Amniotic epithelial cell (primary cell): ENCODE data around the gene WWOX.
A peak's percentile ranks its signal among the peaks of the same experiment; 100 is the strongest.

Experiments used
- DNase-seq: peaks from one replicate; pipeline ENCODE4 v3.0.0-alpha.2; 2010; ENCODE audit warnings: low read depth

WWOX gene

DNA sequence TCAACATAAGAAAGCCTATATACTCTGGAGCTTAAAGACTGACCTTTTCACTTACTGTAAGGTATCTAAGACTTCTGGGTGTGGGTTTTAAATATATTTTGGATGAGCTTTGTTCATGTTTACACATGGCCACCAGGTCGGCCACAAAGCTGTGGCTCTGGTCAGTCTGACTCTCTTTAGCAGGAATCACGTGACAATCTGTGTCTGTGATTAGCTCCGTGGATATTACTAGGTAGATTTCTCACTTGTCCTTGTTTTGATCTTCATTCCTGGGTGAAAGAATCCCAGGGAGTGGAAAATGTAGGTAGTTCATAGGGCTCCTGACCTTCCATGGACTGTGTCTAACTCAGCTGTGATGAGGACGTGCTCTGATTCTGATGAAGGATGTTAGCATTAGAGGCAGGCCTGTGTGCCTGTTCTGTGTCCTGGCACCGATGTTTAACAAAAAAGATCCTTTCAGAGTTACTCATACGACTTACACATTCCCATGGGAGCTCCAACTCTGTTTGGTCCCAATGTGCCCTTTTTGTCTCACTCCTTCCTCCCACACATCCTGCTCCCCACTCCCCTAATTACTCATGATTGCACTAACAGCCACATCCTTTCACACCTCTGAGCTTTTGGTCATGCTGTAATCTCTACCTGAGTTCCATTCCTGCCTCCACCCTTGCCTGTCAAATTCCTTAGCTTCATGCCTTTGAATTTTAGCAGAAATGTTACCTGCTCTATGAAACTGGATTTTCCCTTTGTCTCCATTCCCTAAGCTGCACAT lies 1076.0 kb downstream of the WWOX start:
- no peak for DNase-seq

DNA sequence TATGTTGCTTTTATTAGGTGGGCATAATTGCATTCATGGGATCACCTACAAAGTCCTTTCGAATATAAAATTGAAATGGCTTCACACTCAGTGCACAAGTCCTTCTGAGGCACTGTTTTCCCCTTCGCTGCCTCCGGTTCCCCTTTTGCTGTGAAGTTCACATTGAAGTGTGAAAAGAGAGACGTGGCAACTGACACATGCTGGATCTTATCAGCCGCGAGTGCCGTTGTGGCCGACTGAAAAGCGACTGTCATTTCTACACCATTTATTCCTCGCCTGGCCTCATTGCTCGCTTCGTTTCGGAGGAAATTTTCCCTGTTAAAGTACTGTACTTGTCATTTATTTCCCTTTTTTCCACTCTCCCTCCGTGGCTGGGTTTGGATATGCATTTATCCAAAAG lies 1077.6 kb downstream of the WWOX start:
- DNase-seq, result no peak

DNA sequence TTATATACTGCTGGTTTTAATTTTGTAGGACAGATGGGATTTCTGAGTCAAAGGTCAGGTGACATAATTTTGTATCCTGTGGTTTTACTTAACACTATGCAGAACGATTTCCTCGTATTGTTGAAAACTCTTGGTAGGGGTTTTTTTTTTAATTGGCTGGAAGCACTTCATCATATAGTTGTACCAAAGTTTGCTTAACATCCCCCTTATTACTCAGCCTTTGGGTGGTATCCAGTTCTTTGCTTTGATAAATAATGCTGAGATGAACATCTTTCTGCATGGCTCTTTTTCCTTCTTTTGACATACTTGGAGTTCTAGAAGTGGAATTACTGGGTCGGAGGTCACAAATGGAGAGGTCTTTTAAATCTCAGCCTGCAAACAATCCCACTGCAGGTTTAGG lies 1082.0 kb downstream of the WWOX start:
- DNase-seq, result peak; percentile 20

GRCh38 chr16:79182616-79183015 lies 1083.2 kb downstream of the WWOX start:
- DNase-seq, result peak; percentile 41

- DNase-seq, result no peak
Observed at GRCh38 chr16:79183571-79183970, 1084.1 kb downstream of the WWOX start.

GRCh38 chr16:79184464-79185030 lies 1085.1 kb downstream of the WWOX start:
- peak; percentile 45 for DNase-seq

GRCh38 chr16:79185711-79186110 lies 1086.3 kb downstream of the WWOX start:
- DNase-seq, result no peak

GRCh38 chr16:79186196-79186595 lies 1086.7 kb downstream of the WWOX start:
- DNase-seq, result peak; percentile 27

DNA sequence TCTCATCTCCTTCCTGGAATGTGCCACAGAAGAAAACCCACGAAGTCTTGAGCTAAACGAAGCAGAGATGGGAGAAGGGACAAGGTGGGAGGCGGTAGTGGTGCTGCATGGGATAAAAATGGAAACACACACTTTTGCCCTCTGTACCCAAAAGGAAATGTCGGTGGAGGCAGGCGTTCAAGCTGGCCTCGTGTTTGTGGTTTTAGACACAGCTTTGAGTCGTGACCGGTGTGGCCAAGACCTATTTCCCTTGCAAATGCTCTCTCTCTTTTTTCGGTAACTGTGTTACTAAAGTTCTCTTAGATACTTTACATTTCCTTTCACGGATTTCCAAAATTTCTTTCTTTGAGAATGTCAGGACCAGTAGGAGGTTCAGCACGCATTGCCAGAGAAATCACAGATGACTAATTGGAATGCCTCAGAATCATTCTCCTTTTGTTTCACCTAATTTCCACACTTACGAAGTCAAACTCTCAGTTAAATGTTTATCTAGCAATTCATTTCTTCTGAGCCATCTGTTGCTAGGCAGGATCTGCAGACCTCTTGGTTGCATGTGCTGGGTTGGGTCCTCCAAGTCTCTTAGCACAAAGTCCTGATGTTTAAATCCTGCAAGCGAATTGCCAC lies 1088.8 kb downstream of the WWOX start:
- DNase-seq, result no peak

GRCh38 chr16:79188739-79189122 lies 1089.3 kb downstream of the WWOX start:
- no peak for DNase-seq

DNA sequence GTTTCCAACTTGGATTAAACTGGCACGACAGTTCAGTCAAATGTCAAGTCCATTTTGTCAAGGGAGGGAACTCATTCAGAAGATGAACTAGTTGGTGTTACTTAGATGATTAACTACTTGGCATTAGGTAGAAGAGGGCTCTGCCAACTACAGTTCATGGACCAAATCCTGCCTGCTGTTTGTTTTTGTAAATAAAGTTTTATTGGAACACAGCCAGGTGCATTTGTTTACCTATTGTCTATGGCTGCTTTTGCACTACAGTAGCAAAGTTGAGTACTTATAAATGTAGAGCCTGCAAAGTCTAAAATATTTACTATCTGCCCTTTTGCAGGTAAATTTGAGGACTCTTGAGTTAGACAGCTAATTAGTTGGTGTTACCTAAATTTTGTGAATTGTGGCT lies 1091.1 kb downstream of the WWOX start:
- DNase-seq, result no peak

DNA sequence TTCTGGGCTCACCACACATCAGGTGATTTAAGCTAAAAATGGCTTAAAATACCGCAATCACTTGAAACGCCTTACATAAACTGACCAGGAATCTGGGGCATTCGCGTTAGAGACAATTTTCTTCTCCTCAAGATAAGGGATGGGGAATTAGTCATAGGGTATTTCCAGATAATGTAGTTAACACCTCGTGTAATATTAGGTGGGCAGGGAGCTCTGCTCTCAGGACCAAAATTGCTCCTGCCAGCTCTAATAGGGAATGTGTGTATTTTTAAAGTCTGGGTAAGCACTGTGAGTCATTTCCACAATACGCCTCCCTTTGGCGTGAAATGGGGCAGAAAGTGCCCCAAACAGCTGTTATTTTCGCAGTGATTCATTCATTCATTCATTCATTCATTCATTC lies 1092.5 kb downstream of the WWOX start:
- peak; percentile 15 for DNase-seq

GRCh38 chr16:79192904-79193303 lies 1093.5 kb downstream of the WWOX start:
- no peak for DNase-seq

DNA sequence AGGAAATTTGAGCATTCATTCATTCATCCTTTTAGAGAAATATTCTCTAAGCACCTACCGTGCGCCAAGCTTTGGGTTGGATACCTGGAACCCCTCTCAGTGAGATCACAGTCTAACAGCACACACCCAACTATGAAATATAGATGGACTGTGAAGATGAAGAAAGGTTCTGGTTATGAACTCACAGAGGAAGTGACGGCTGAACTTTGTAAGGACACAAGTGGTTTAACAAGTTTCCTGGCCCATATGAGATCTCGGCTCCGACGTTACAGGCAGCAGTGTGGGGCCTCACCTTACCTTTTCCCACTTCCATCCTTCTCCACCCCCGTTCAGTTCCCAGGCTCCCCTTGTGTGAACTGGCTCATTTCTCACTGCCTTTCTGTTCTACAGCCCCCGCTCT lies 1094.8 kb downstream of the WWOX start:
- DNase-seq, result no peak

- no peak for DNase-seq
Observed at GRCh38 chr16:79195938-79196337, 1096.5 kb downstream of the WWOX start.

GRCh38 chr16:79201436-79201835 lies 1102.0 kb downstream of the WWOX start:
- DNase-seq, result no peak

GRCh38 chr16:79202977-79203376 lies 1103.5 kb downstream of the WWOX start:
- no peak for DNase-seq

GRCh38 chr16:79204486-79204885 lies 1105.0 kb downstream of the WWOX start:
- no peak for DNase-seq

DNA sequence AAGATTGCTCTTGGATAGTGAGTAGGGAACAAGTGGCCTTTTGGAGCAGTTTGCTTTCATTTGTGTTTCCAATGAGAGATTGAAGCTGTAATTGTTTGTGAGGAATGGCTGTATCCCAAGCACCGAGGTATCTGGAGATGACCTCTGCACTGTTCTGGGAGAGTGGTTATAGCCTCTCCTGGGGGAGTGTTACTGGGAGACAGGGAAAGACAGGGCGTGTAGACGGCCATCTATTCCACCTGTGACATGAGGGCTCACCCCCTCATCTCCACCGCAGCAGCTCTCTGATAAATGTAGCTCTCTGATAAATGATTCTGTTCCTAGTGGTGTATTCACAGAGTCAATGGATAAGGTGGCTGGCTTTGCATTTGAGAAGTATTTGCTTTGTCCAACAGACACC lies 1107.4 kb downstream of the WWOX start:
- DNase-seq, result no peak

- DNase-seq, result no peak
Observed at GRCh38 chr16:79209308-79209707, 1109.9 kb downstream of the WWOX start.

- DNase-seq, result no peak
Observed at GRCh38 chr16:79210607-79211006, 1111.2 kb downstream of the WWOX start.

DNA sequence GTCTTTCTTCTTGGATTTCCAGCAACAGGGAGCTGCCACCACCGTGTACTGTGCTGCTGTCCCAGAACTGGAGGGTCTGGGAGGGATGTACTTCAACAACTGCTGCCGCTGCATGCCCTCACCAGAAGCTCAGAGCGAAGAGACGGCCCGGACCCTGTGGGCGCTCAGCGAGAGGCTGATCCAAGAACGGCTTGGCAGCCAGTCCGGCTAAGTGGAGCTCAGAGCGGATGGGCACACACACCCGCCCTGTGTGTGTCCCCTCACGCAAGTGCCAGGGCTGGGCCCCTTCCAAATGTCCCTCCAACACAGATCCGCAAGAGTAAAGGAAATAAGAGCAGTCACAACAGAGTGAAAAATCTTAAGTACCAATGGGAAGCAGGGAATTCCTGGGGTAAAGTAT lies 1112.1 kb downstream of the WWOX start:
- DNase-seq, result no peak

DNA sequence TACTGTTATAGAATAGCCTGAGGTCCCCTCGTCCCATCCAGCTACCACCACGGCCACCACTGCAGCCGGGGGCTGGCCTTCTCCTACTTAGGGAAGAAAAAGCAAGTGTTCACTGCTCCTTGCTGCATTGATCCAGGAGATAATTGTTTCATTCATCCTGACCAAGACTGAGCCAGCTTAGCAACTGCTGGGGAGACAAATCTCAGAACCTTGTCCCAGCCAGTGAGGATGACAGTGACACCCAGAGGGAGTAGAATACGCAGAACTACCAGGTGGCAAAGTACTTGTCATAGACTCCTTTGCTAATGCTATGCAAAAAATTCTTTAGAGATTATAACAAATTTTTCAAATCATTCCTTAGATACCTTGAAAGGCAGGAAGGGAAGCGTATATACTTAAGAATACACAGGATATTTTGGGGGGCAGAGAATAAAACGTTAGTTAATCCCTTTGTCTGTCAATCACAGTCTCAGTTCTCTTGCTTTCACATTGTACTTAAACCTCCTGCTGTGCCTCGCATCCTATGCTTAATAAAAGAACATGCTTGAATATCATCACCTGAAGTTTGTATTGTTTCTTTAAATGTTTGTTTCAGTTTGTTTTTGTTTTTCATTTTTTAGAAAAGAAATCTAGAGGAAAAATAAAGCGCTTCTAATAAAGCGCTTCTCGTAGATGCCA lies 1112.8 kb downstream of the WWOX start:
- no peak for DNase-seq
